Measurements from ENCODE around the gene ZNF865.
A peak's percentile ranks its signal among the peaks of the same experiment; 100 is the strongest.

The ZNF865 gene

DNA sequence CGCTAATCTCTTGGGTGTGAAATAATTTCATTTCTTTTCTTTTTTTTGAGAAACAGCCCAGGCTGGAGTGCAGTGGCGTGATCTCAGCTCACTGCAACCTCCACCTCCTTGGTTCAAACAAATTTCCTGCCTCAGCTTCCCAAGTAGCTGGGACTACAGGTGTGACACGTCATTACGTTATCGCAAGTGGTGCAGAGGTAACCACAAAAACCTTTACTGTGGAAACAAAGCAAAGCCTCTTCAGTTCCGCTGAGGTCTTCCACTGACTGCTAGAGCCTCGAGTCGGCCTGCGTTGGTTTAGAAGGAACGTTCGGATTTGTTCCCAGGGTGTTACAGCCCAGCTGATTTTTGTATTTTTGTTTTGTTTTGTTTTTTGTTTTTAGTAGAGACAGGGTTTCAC is 20.9 kb downstream of the ZNF865 start:
- DNase-seq = no peak

DNA sequence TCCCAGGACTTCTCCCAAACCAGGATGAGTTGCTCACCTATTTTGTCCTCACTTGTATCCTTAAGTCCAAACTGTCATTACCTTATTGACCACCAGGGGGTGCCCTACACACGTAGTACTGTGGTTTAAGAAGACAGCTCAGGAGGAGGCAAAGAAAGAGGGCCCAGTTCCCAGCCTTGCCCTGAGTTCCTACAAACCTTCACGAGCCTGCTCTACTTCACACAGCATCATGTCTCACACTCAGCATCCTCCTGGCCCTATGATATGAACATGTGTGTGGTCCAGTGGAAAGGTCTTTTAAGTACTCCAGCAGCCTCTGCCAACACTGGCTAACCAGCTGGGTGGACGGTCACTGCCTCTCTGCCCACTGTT is 27.0 kb downstream of the ZNF865 start:
- peak; percentile 96 for DNase-seq

DNA sequence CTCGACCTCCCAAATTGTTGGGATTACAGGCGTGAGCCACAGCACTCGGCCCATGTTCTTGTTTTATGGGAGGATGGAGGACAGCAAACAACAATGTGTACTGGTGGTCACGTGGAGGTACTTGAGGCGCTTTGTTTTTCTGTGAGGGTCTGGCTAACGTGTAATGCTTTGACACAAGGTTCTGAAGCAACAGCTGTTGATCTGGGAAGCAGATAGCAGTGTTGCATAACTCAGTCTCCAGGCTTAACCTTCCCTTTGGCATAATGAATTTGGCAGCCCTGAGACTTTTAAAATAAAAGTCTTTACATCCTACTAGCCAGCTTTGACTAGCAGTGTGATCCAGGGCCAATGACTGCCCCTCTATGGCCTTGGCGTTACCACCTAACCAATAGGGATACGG is 28.4 kb downstream of the ZNF865 start:
- DNase-seq = no peak

DNA sequence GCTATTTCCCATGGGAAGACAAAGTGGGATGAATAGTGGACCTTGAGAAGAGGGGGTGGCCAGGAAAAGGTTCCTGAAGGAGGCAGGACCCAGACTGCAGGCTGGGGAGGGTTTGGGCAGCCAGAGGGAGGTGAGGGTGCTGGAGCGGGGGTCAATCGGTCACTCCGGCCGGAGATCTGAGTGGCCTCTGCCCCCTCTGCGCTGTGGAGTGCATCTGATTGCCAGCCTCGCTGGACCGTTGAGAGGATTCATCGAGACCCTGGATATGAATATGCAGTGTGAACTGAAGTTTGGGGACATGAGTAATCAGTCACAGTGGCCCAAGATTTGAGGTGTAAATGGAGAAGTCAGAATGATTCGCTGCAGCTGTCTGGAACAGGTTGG is 29.9 kb downstream of the ZNF865 start:
- no peak for DNase-seq

DNA sequence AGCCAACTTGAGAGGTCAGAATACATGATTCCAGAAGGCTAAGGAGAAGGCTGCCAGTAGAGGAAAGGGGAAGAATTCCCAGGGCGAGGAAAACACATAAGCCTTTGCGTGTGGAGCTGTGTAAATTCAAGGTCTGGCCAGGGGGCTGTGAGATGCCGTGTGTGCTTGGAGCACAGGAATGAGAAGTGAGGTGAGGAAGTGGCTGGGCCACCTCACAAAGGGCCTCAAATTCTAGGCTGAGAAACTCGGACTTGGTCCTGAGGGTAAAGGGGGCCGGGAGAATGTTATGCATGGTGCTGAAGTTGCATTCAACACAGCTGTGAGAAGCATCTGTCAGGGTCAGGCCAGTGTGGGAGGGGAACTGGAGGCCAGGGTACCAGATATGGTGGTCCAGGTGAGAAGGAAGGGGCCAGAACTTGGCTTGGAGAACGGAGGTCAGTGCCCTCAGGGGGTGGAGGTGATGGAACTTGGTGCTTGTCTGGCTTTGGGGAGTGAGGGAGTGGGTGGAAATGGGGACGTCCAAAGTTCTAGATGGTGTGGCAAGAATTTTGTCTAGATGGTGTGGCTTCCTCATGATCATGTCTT is 30.5 kb downstream of the ZNF865 start:
- no peak for DNase-seq

DNA sequence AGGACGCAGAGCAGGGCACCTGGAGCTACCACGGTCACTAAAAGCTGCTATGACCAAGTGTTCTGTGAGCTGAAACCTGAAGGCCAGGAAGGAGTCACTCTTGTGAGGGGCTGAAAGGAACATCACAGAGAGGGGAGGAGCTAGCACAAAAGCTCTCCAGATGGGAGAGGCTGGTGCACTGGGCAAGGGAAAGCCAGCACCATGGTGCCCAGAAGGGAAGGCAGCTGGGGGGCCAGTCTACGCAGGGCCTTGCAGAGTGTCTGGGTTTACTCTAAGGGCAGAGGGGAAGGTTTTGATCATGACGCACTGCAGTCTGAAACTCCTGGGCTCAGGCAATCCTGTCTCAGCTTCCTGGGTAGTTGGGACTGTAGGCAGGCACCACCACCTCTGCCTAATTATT is 31.3 kb downstream of the ZNF865 start:
- no peak for DNase-seq

DNA sequence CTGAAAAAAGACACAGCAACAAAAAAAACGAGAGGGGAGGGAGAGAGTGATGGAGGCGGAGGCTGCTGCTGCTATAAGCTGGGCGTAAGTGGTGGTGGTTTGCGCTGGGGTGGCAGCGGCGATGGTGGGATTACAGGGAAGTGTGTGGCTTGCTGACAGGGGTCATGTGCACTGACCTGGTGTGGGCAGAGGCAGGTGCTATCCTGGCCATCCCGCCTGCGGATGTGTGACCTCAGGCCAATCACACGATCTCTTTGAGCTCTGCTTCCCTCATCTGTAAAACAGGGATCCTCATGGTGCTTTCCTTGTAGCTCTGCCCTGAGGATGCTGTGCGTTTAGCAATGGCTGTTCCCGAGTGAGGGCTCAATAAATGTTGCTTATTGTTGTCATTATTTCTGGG is 32.1 kb downstream of the ZNF865 start:
- DNase-seq = no peak

DNA sequence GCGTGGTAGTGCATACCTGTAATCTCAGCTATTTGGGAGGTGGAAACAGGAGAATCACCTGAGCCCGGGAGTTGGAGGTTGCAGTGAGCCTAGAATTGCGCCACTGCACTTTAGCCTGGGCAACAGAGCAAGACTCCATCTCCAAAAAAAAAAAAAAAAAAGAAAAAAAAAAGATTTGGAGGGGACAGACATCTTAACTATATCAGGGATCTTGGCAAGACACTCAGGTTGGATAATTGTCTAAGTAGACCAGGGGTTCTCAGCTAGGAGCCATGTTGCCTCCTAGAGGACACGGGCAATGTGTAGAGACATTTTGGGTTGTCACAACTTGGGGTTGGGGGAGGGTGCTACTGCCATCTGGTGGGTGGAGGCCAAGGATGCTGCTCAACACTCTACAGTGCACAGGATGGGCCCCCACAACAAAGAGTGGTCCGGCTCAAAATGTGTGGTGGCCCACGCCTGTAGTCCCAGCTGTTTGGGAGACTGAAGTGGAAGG is 33.5 kb downstream of the ZNF865 start:
- DNase-seq = peak; percentile 72

DNA sequence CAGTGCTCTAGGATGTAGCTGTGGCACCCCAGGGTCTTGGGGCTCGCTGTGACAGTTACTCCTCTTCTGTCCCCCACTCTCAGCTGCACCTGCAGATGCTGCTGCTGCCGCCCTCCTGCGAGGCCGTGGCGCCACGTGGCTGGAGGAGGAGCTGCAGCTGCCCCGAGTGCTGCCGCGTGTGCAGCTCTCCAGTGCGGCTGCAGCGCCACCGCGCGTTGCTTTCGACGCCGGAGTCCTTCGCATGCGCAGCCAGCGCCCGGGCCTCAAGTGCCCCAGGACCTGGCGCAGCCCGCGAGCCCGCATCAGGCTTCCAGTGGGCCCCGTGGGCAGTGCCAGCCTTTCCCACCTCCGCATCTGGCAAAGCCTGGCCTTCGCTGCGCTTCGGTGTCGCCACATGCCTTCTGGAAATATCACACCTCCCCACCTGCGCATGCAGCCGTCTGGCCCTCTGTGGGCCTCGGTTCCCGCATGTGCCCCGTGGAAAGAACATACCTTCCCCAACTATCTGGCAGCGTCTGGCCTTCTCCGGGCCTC is 34.7 kb downstream of the ZNF865 start:
- DNase-seq = peak; percentile 85

DNA sequence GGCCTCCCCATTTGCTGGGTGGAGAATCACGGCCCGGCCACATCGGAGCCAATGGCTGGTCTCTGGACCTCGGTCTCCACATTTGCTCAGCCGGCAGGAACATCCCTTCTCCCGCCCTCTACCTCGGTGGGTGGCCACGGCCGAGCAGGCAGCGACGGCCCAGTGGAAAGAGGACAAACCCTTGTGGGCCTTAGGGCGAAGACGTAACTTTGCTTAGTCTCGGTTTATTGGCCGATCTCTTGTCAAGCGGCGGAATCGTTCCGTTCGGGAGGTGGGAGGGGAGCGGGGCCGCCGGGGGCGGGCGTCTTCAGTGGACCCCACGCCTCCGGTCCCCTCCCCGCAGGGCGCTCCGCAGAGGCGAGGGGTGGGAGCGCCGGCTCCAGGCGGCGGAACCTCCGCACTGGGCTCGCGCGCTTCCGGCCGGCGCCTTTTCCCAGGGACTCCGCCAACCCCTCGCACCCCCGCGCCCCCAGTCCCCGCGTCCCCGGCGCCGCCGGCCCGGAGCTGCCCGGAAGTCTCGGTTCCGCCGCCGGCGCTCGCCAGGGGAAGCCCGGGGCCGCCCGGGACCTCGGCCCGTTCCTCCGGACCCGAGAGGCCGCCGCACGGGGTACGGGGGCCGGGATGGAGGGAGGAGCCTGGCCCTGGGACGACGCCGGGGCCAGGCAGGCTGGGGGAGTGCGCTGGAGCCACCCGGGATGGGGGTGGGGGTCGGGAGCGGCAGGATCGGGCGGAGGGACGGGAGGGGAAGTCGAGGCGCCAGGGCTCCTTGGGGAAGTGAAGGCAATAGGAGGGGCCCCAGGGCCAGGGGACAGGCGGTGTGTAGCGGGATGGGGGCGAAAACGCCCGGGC is 35.4 kb downstream of the ZNF865 start, which contains the start of gene ZNF580:
Gene ZNF580 (plus strand): TSS at position 426 of the 849 bp plus-strand sequence. CDS start 1,507 bp downstream, outside the sequence.
- DNase-seq = peak; percentile 87

DNA sequence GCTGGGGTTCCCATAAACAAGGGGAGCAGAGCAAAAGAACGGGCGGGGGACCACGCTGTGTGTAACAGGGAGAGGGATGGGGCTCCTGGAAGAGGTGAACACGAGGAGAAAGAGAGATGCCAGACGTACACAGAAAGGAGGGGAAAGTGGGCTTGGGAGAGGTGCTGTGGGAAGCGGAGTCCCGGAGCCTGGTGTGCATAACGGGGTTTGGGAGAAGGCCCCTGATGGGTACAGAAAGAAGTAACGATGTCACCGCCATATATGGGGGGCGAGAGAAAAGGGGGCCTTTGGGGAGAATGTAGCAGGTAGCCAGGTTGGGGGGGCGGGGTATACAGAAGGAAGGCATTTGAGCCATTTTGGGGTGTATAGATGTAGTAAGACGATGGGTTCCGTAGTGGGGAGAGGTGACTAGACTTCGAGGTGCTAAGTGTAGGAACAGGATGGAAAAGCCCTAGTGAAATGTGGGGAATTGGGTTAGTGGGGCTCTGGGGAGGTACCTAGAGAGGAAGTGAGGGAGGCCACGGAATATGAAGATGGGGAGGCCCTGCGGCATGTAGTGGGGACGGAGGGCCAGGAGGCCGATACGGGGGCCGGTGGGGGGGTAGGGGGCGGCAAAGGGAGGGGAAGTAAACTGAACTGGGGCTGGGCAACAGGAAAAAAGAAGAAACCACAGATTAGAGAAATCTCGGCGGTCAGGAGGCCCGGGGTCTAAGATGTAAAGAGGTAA is 36.1 kb downstream of the ZNF865 start:
- DNase-seq = peak; percentile 74

DNA sequence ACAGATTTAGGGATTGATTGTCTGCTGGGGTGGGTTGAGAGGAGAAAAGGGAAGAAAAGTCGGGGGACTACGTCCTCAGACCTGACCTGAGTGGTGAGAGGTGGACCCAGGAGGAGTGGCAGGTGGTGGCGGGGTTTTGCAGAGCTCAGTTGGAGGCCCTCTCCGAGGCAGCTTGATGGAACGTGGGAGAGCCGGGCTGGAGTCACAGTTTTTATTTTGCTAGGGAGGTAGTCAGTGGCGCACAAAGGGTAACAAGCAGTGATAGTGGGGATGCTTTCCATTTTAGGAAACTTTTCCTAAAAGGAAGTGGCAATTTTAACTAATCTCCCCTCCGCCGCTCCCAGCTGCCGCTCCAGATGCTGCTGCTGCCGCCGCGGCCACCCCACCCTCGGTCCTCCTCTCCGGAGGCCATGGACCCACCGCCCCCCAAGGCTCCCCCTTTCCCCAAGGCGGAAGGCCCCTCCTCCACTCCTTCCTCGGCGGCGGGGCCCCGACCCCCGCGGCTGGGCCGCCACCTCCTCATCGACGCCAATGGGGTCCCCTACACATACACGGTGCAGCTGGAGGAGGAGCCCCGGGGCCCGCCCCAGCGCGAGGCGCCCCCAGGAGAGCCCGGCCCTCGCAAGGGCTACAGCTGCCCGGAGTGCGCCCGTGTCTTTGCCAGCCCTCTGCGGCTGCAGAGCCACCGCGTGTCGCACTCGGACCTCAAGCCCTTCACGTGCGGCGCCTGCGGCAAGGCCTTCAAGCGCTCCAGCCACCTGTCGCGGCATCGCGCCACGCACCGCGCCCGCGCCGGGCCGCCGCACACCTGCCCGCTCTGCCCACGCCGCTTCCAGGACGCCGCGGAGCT is 36.9 kb downstream of the ZNF865 start:
- peak; percentile 68 for DNase-seq

DNA sequence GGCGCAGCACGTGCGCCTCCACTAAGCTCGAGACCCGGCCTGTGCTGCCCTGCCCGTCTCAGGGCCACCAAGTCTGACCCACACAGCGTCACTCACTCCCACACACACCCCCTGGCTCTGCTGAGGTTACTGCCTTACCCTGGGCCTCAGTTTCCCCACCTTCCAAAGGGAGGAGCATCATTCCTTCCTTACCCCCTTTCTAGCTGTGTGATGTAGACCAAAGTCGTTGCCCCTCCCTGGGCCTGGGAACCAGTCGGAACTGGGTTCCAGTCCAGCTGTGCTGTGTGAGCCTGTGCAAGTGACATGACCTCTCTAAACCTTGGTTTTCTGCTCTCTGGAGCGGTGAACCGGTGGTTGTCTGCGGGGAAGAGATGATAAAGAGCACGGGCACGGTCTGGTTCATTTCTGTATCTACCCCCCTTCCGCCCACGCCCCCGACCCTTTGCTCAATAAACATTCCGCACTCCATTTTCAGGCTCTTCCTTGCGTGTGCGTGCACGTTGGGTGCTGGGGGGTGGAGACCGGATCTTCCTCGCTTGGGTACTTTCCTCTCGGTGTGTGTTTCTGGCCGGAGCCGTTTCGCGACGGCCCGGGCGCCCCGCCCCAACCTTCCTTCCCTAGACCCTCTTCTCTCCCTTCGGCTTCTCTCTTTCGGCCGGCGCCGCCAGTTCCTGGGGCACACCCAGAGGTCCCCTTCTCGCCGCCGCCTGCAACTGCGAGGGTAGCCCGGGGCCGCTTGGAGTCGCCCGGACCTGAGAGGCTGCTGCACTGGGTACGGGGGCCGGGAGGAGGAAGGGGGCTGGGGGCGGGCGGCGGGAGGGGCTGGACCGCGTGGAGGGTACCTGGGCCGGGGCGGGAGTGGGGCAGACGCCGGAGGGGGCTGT is 37.8 kb downstream of the ZNF865 start, which contains the start of gene ZNF581:
Gene ZNF581 (plus strand): TSS at position 647 of the 884 bp plus-strand sequence. CDS start 923 bp downstream, outside the sequence.
- DNase-seq = peak; percentile 84

DNA sequence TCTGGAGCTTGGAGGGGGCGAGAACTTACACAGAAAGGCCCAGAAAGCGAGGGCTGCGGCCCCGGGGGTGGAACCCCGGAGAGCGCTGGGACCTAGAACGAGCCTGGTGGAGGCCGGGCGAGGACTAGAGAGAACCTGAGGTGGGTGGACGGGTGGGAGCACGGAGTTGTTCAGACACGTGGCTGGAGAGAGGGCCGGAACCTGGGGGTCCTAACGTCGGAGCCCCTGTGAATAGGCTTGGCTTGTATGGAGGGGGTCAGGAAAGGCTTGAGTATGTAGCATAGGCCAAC is 38.4 kb downstream of the ZNF865 start:
- DNase-seq = no peak

DNA sequence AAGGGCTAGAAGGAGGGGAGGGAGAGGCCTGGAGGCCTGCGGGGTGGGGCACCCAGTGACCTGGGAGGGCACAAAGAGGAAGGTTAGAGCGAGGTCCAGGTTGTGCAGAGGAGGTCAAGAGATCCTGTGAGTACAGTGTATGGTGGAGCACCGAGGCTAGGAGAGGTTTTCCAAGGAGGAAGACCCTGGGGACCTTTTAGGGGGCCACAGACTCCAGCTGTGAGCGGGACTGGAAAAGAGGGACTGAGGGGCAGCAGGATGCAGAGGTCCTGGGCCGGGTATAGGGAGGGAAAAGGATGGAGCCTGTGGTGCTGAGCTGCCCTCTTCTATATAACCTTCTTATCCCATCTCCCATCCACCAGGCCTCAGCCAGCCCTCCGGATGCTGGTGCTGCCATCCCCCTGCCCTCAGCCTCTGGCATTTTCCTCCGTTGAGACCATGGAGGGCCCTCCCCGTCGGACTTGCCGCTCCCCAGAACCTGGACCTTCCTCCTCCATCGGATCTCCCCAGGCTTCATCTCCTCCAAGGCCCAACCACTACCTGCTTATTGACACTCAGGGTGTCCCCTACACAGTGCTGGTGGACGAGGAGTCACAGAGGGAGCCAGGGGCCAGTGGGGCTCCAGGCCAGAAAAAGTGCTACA is 38.9 kb downstream of the ZNF865 start:
- DNase-seq = no peak

DNA sequence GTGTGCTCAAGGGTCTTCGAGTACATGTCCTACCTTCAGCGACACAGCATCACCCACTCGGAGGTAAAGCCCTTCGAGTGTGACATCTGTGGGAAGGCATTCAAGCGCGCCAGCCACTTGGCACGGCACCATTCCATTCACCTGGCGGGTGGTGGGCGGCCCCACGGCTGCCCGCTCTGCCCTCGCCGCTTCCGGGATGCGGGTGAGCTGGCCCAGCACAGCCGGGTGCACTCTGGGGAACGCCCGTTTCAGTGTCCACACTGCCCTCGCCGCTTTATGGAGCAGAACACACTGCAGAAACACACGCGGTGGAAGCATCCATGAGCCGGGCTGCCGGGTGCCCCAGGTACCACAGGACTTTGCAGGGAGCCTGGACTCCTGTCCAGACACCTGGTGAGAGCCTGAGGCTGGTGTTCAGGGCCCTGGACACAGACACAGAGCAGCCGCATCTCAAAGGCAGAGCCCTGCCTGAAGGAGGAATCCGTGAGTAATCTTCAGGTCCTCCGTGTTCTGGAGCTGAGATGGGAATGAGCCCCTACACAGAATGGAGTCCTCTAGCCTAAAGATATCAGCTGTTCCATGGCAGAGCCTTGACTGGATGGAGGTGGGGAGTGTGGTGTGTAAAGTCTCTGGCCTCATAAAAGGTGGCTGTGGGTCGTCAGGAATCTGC is 39.5 kb downstream of the ZNF865 start:
- no peak for DNase-seq

DNA sequence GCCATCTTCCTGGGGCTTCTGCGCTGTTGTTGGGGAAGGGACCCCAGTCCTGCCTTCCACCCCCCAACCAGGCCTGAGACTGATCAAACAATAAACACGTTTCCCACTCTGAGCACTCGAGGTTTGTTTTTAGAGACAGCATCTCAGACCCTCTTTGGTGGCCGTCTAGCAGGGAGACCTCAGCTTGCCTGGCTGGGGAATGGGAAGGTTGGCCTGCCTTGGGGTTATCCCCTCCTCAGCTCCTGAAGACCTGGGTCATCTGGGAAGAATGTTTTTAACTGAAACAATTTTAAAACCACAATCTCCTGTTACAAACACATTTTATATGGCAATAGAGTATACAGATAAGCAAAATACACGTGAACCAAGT is 40.0 kb downstream of the ZNF865 start:
- DNase-seq = no peak

DNA sequence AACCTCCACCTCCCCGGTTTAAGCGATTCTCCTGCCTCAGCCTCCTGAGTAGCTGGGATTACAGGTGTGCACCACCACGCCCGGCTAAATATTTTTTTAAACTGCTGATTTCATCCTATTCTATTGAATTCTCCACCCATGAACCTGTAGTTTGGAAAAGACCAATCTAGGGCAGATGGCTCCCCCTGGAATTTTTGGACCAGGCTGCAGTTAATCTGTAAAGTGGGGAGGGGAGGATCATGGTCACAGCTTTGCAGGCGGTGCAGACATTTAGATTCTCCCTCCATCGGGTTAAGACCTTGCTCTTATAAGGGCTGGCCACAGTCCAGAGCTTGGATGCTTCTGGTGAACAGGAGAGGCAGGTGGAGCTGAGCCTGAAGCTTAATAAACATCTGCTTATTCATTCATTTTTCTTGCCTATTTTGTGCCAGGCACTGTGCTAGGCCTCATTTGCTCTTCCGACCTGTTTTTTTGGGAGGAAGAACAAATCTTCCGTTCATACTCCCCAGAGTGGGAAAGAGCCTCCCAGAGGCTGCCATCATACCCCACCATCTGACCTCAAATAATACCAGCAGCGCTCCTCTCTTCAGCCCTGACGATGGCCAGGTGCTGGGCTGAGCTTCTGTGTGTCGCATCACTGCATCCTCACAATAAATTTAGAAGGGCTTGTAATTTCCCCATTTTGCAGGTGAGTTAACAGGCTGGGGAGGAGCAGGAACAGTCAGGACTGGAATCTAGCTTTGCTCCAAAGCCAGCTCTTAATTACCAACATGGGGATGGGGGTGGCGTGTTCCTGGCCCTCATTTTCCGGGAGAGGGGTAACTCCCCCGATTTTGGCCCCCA is 41.7 kb downstream of the ZNF865 start:
- peak; percentile 62 for DNase-seq

Measured in NCI-H69 (cell line).